Naive B cell (primary cell): ENCODE measurements around the gene CREBL2. TPM values are rescaled to one million over a fixed set of nuclear protein-coding genes. Genes with fewer than 3 reads are reported as not detected.
A peak's percentile ranks its signal among the peaks of the same experiment; 100 is the strongest.
"Not testable (repeated sequence)": the region's sequence is repeated elsewhere in the genome, so short reads cannot be mapped to it uniquely, and the experiment has no call there.

Experiments
- ATAC-seq, 2 donors: fragments of 150-1000 bp; cut with Tn5 transposase; 2 replicates each; pipeline ENCODE4 v1.10.0; 2021; ENCODE audit warnings: low read depth in 2 of 2, mild to moderate bottlenecking in 2 of 2, moderate library complexity in 2 of 2
- DNase-seq: peaks from one replicate; pipeline ENCODE4 v3.0.0; 2022
- H3K27ac Mint-ChIP-seq, 6 donors: one replicate each; pipeline ENCODE4 v1.8.0; 2020 to 2022; ENCODE audit warnings: mild to moderate bottlenecking in 6 of 6, mixed read lengths in 6 of 6, moderate library complexity in 5 of 6, inconsistent platforms in 2 of 6
- H3K27me3 Mint-ChIP-seq, 3 donors: one replicate each; pipeline ENCODE4 v1.8.0; 2021 to 2022; ENCODE audit warnings: mixed read lengths in 3 of 3, mild to moderate bottlenecking in 1 of 3
- H3K36me3 Mint-ChIP-seq, 2 donors: one replicate each; pipeline ENCODE4 v1.8.0; 2020 to 2022; ENCODE audit warnings: mixed read lengths in 2 of 2, inconsistent platforms in 1 of 2, mild to moderate bottlenecking in 1 of 2
- H3K4me1 Mint-ChIP-seq, 3 donors: one replicate each; pipeline ENCODE4 v1.8.0; 2020 to 2022; ENCODE audit warnings: mixed read lengths in 3 of 3, inconsistent platforms in 1 of 3, mild to moderate bottlenecking in 1 of 3, moderate library complexity in 1 of 3
- H3K4me3 Mint-ChIP-seq, 8 donors: one replicate each; pipeline ENCODE4 v1.8.0; 2020 to 2022; ENCODE audit warnings: mild to moderate bottlenecking in 8 of 8, mixed read lengths in 8 of 8, moderate library complexity in 8 of 8, inconsistent platforms in 2 of 8
- H3K9me3 Mint-ChIP-seq, 7 donors: one replicate each; pipeline ENCODE4 v1.8.0; 2020 to 2022; ENCODE audit warnings: mixed read lengths in 7 of 7, mild to moderate bottlenecking in 5 of 7, inconsistent platforms in 2 of 7, moderate library complexity in 1 of 7
- polyA plus RNA-seq, 6 donors: library from polyadenylated mRNA; unstranded; fragments of 300-500 nt; fragmentation: Illumina TruSeq; gene quantifications; one replicate each; pipeline ENCODE4 v1.2.3, GENCODE V29; 2021; ENCODE audit warnings: low read depth in 6 of 6

The CREBL2 gene
- polyA plus RNA-seq, 6 donors from 2014 or later = 21.9 to 29.3 (median 25.6) TPM

DNA sequence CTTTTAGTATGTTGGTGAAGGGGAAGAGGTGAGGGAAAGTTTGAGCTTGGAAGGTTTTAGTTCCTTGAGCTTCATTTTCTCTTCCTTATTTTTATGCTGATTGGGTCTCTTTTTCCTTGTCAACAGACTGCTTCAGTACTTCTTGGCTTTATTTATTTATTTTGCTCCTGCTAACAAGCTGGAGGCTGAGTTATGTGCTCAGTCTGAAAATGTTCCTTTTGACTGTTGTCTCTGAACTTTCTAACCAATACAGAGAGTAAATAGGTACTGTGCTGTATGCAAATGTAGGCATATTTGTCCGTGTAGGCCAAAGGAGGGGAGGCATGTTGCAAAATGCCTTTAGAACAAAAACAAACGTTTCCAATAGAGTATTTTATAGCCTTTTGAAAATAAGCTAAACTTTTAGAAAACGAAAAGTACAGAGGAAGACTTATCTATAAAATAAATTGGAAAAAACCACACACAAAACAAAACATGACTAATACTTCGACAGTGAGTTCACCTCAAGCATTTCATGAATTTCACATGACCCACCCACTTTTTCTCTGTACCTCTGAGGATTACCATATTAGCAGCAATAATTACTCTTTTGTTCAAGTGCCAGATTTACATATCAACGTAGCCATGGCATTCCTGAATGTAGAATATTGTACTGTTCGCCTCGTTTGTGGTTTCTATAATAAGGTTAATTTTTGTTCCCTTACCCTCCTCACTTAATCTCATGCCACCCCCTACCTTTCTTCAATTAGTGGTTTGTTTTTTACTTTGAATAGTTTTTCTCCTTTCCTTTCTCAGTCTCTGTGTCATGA, 4.7 kb upstream of the CREBL2 start:
- H3K36me3 Mint-ChIP-seq = no peaks in the 10 kb centered on the region
- no peak for ATAC-seq
- no peak for DNase-seq
- no peaks in the 10 kb centered on the region for H3K9me3 Mint-ChIP-seq
- no peak overlapping the region for H3K4me3 Mint-ChIP-seq
- no peaks in the 10 kb centered on the region for H3K27me3 Mint-ChIP-seq
- H3K27ac Mint-ChIP-seq = no peak overlapping the region
- H3K4me1 Mint-ChIP-seq = peaks cover 4 to 16% (median 14%) of the 10 kb centered on the region in 3 donors

DNA sequence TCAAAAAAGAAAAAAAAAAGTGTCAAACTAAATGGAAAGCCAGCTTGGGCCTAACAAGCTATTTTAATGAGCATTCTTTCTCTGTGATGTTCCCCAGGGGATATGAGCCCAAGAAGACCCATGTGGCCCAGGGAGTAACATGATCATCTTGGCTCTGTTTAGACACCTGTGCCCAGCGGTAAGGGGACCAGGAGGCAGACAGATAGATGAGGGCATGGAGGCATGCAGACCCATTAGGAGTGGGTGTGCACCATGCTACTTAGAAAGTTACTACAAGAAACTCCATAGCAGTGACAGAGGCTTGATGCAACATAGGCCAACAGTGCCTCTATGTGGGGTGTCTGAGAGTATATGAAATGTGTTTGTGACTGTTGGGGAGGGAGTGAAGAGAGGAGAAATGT, 3.1 kb upstream of the CREBL2 start:
- H3K27me3 Mint-ChIP-seq = no peaks in the 10 kb centered on the region
- H3K4me1 Mint-ChIP-seq = peaks cover 17 to 32% (median 30%) of the 10 kb centered on the region in 3 donors
- no peak for DNase-seq
- ATAC-seq = no peak
- peak overlapping the region in 1 of 6 donors; percentile 2 for H3K27ac Mint-ChIP-seq
- no peaks in the 10 kb centered on the region for H3K9me3 Mint-ChIP-seq
- H3K36me3 Mint-ChIP-seq = peaks cover 0 to 1% of the 10 kb centered on the region in 2 donors
- H3K4me3 Mint-ChIP-seq = peak overlapping the region in 1 of 8 donors; percentile 77

DNA sequence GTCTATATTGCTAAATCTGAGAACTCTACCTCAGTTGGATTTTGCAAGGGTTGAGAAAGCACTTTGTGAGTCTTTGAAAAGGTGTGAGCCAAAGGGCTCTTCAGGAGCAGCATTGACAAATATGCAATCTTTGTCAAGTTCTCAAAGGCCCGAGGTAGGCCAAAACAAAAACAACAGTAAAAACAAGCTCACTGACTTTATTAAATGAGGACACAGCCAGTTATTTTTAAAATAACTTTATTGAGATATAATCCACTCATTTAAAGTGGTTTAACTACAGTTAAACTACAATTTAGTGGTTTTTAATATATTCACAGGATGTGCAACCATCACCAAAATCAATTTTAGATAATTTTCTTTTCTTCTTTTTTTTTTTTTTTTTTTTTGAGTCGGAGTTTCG, 2.0 kb upstream of the CREBL2 start:
- DNase-seq (no peak), ATAC-seq (no peak)
- Mint-ChIP-seq H3K27me3 (no peaks in the 10 kb centered on the region), H3K4me1 (peaks cover 18 to 37% (median 36%) of the 10 kb centered on the region in 3 donors), H3K36me3 (peaks cover 0 to 5% of the 10 kb centered on the region in 2 donors), H3K9me3 (no peaks in the 10 kb centered on the region), H3K27ac (no peak overlapping the region), H3K4me3 (peak overlapping the region in 1 of 8 donors; percentile 26)

DNA sequence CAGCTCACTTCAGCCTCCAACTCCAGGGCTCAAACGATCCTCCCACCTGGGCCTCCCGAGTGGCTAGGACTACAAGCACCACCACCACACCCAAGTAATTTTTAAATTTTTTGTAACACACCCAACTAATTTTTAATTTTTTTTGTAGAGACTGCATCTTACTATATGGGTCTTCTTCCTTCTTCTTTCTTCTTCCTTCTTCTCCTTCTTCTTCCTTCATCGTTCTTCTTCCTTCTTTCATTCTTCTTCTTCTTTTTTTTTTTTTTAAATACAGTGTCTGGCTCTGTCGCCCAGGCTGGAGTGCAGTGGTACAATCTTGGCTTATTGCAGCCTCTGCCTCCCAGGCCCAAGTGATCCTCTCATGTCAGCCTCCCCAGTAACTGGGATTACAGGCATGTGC, 965 bp upstream of the CREBL2 start:
- no peaks in the 10 kb centered on the region for H3K9me3 Mint-ChIP-seq
- H3K27me3 Mint-ChIP-seq = no peaks in the 10 kb centered on the region
- peak overlapping the region; percentile 96 to 99 (median 97) for H3K27ac Mint-ChIP-seq

DNA sequence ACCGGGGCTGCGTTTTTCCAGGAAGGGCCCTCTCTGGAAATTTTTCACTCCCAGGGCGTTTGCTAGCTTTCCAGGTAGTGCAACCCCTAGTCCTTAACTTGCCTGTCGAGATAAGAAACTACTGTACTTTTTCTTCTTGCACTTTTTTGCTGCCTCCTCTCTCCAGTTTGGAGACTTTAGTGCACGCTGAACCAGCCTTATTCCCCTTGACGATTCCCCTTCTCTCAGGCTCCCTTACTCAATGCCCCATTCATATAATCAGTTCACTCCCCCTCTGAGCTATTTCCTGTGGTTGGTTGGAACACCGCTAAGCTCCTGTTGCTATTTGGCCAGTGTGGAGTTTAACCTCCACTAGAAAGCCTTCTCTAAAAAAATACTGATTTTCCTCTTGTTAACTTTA, 682 bp downstream of the CREBL2 start:
- no peak for DNase-seq
- ATAC-seq = no peak
- peak overlapping the region; percentile 96 to 99 (median 97) for H3K27ac Mint-ChIP-seq
- H3K9me3 Mint-ChIP-seq = no peaks in the 10 kb centered on the region
- H3K4me1 Mint-ChIP-seq = peaks cover 23 to 50% (median 49%) of the 10 kb centered on the region in 3 donors
- H3K4me3 Mint-ChIP-seq = peak overlapping the region; percentile 94 to 97 (median 96)
- H3K36me3 Mint-ChIP-seq = peaks cover 0 to 5% of the 10 kb centered on the region in 2 donors
- no peaks in the 10 kb centered on the region for H3K27me3 Mint-ChIP-seq

More for the DNA sequence above, 965 bp upstream of the CREBL2 start:
- no peak for ATAC-seq
- DNase-seq = no peak
- Mint-ChIP-seq H3K4me3 (peak overlapping the region; percentile 94 to 97 (median 96)), H3K4me1 (peaks cover 18 to 43% (median 39%) of the 10 kb centered on the region in 3 donors), H3K36me3 (peaks cover 0 to 5% of the 10 kb centered on the region in 2 donors)

DNA sequence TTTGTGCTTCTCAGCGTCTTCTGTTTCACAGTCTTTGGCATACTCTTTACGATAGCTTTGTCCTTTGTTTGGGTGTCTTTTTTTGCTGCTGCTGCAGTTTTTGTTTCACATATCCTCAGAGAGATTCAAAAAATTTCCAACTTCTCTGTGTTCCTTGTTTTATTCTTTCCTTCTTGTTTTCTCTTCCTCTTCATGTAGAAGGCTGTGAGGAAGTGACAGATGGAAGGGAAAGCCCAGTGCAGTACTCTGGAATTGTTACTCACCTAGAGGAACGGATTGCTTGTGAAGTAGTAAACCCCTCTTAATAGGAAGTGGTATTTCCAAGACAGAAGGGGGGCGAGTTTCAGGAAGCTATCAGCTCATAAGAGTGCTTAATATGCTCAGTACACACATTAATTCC, 1.7 kb downstream of the CREBL2 start:
- Mint-ChIP-seq H3K27me3 (no peaks in the 10 kb centered on the region), H3K9me3 (no peaks in the 10 kb centered on the region), H3K4me1 (peaks cover 23 to 50% (median 49%) of the 10 kb centered on the region in 3 donors), H3K36me3 (peaks cover 0 to 5% of the 10 kb centered on the region in 2 donors), H3K27ac (peak overlapping the region; percentile 4 to 97 (median 93)), H3K4me3 (peak overlapping the region; percentile 14 to 97 (median 96))
- no peak for ATAC-seq
- DNase-seq = peak; percentile 5

DNA sequence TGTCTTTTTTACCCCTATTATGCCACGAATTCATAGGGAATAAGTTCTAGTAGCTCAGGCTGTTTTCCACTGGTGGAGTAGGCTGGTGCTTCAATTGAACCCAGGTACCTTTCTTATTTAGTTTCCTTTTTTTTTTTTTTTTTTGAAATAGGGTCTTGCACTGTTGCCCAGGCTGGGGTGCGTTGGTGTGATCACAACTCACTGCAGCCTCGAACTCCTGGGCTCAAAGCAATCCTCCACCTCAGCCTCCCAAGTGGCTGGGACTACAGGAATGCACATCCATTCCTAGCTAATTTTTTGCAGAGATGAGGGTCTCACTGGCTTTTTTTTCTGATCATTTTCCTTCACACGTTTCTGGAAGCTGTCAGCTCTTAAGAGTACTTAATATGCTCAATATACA, 2.7 kb downstream of the CREBL2 start:
- Mint-ChIP-seq H3K9me3 (no peaks in the 10 kb centered on the region), H3K4me3 (peak overlapping the region in 1 of 8 donors; percentile 49), H3K36me3 (peaks cover 0 to 5% of the 10 kb centered on the region in 2 donors), H3K4me1 (peaks cover 23 to 50% (median 49%) of the 10 kb centered on the region in 3 donors), H3K27ac (peak overlapping the region in 3 of 6 donors; percentile 11 to 96 (median 59)), H3K27me3 (no peaks in the 10 kb centered on the region)
- DNase-seq (no peak), ATAC-seq (no peak)

DNA sequence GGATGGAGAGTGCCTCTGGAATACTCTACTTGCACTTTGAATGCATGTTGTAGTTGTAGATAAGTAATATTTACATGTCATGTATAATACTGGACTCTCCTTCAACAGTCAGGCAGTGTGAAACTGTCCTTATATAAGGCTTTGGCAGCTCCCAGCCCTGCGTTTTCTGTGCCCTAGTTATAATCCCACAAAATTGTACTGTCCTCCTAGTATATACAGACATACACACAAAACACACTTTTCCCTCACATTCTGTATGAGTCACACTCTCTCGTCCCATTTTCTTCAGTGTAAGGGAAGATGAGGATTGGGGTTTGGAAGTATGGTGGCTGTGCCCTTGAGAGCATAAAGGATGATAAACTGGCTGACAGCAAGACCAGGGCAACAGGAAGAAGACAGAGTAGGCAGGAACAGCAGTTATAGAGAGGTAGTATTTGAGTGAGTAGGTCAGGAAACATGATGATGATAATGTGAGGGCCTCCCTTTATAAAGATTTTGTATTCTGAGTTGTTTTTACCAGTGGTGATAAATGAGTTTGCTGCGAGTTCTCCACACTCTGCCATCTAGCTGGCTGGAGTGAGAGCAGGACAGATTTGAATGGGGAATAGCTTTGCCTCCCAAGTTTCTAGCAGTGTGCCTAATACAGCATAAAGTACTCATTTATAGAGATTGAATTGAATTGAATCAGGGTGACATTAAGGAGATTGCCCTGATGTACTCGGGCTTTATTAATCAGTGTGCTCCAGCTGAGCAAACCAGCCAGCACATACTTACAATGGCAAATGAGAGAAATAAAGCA, 5.0 kb downstream of the CREBL2 start:
- ATAC-seq (no peak), DNase-seq (no peak)
- peaks cover 0 to 16% of the 10 kb centered on the region in 2 donors for H3K36me3 Mint-ChIP-seq
- peaks cover 30 to 48% (median 45%) of the 10 kb centered on the region in 3 donors for H3K4me1 Mint-ChIP-seq
- H3K27me3 Mint-ChIP-seq = no peaks in the 10 kb centered on the region
- H3K27ac Mint-ChIP-seq = peak overlapping the region in 1 of 6 donors; percentile 14
- no peaks in the 10 kb centered on the region for H3K9me3 Mint-ChIP-seq
- H3K4me3 Mint-ChIP-seq = no peak overlapping the region

DNA sequence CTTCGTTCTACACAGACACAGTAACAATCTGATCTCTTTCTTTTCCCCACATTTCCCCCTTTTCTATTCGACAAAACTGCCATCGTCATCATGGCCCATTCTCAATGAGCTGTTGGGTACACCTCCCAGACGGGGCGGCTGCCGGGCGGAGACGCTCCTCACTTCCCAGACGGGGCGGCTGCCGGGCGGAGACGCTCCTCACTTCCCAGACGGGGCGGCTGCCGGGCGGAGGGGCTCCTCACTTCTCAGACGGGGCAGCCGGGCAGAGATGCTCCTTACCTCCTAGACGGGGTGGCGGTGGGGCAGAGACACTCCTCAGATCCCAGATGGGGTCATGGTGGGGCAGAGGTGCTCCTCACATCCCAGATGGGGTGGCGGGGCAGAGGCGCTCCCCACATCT, 6.4 kb downstream of the CREBL2 start:
- not testable (repeated sequence) for ATAC-seq, H3K9me3 Mint-ChIP-seq, H3K4me3 Mint-ChIP-seq, H3K27ac Mint-ChIP-seq, DNase-seq, H3K27me3 Mint-ChIP-seq
- peaks cover 1 to 16% of the 10 kb centered on the region in 2 donors for H3K36me3 Mint-ChIP-seq
- H3K4me1 Mint-ChIP-seq = peaks cover 27 to 44% (median 43%) of the 10 kb centered on the region in 3 donors

DNA sequence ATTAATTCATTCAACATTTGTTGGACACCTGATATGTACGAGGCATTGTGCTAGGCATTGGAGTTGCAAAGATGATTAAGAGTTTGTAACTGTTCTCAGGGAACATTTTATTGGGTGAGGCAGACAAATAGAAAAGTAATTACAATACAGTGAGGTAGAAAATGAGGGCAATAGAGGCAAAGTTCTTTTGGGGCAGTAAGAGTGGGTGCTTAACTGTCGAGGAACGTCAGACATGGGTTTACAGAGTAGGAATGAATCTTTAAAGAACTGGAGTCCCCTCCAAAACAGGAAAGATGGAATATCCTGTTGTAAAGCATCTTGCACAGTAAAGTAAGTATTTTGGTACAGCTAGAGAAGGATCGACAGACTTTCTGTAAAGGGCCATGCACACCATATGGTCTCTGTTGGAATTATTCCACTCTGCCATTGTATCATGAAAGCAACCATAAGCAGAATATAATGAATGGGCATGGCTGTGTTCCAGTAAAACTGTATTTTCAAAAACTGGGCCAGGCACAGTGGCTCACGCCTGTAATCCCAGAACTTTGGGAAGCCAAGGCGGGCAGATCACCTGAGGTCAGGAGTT, 9.1 kb downstream of the CREBL2 start:
- Mint-ChIP-seq H3K36me3 (peaks cover 12 to 24% of the 10 kb centered on the region in 2 donors), H3K27me3 (no peaks in the 10 kb centered on the region), H3K9me3 (peaks cover 1 to 6% (median 4%) of the 10 kb centered on the region in 7 donors), H3K4me1 (peaks cover 20 to 45% (median 32%) of the 10 kb centered on the region in 3 donors), H3K27ac (peak overlapping the region in 1 of 6 donors; percentile 14), H3K4me3 (no peak overlapping the region)
- DNase-seq (no peak), ATAC-seq (no peak)

DNA sequence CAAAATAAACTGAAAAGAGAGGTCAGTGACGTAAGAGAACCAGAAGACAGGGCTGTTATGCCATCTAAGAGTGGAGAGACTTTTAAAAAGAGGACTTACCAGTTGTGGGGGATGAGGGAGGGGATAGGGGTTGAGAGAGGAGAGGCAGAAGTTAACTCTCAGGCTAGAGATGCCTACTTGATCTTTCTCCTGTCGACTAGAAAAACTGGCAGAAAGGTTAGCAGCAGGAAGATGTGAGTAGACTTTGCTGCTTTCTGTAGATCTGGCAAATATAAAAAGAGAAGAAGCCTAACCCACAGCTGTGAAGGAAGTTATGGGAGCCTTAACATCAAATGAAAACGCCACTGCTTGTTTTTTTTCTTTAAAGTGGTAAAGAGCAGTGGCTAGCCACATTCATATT, 10.7 kb downstream of the CREBL2 start:
- no peak overlapping the region for H3K4me3 Mint-ChIP-seq
- ATAC-seq (no peak), DNase-seq (no peak)
- peaks cover 25 to 43% (median 26%) of the 10 kb centered on the region in 3 donors for H3K4me1 Mint-ChIP-seq
- peaks cover 12 to 24% of the 10 kb centered on the region in 2 donors for H3K36me3 Mint-ChIP-seq
- no peaks in the 10 kb centered on the region for H3K27me3 Mint-ChIP-seq
- peaks cover 1 to 6% (median 4%) of the 10 kb centered on the region in 7 donors for H3K9me3 Mint-ChIP-seq
- H3K27ac Mint-ChIP-seq = peak overlapping the region in 4 of 6 donors; percentile 0 to 83 (median 46)

DNA sequence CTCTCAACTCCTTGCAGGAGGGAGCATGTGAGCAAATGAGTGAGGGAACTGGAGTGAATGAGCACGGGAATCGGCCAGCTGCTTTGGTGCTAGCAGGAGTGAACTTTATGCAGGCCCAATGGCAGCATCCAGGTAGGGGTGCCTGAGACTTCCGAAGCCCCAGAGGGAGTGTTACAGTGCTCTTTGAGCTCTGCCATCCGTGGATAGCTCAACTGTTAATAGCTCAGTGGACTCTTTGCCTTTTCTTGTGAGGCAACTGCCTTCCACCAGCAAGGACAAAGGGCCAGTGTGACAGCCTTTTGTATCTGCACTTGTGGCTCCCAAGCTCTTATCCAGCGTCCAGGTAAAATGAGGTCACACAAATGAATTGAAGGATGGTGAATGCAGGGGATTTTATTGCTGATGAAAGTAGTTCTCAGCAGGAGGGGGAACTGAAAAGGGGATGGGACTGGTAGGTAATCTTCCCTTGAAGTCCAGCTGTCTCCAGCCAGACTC, 12.9 kb downstream of the CREBL2 start:
- peaks cover 28 to 56% (median 41%) of the 10 kb centered on the region in 3 donors for H3K4me1 Mint-ChIP-seq
- peak overlapping the region in 4 of 6 donors; percentile 50 to 81 (median 61) for H3K27ac Mint-ChIP-seq
- no peaks in the 10 kb centered on the region for H3K27me3 Mint-ChIP-seq
- H3K36me3 Mint-ChIP-seq = peaks cover 12 to 24% of the 10 kb centered on the region in 2 donors
- ATAC-seq (no peak), DNase-seq (no peak)
- H3K4me3 Mint-ChIP-seq = peak overlapping the region in 1 of 8 donors; percentile 59
- peaks cover 1 to 6% (median 4%) of the 10 kb centered on the region in 7 donors for H3K9me3 Mint-ChIP-seq

DNA sequence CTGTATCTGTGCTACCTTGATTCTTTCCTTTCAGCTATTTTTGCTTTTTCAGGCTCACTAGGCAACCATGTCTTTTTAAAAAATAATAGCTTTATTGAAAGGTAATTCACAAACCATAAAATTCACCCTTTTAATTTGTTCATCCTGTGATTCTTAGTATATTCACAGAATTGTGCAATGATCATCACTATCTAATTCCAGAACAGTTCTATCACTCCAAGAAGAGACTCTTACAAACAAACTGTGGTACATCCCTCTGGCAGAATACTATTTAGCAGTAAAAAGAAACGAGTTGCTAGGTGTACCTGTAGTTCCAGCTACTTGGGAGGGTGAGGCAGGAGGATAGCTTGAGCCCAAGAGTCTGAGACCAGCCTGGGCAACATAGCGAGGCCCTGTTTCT, 14.8 kb downstream of the CREBL2 start:
- Mint-ChIP-seq H3K27ac (peak overlapping the region in 2 of 6 donors; percentile 5 to 16), H3K4me3 (no peak overlapping the region), H3K36me3 (peaks cover 12% of the 10 kb centered on the region in 2 donors), H3K27me3 (no peaks in the 10 kb centered on the region), H3K9me3 (peaks cover 1 to 6% (median 4%) of the 10 kb centered on the region in 7 donors), H3K4me1 (peaks cover 25 to 63% (median 44%) of the 10 kb centered on the region in 3 donors)
- DNase-seq (no peak), ATAC-seq (no peak)
